ENCODE results near the gene PHYKPL.

DNA sequence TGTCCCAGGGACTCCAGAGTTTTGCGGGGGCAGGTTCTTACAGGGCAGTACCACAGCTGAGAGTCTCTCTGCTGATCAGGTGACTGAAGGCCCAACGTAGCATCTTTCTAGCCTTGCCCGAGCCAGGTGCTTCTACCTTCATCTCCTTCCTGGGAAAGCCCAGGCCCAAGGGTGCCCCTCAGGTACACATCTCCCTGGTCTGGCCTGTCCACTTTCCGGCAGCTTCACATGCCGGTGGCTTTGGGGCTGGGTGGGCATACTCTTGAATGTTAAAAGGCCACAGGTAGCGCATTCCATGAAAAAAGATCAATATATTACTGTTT is 5.7 kb upstream of the PHYKPL start:
- TF ChIP-seq, protein P1, sequence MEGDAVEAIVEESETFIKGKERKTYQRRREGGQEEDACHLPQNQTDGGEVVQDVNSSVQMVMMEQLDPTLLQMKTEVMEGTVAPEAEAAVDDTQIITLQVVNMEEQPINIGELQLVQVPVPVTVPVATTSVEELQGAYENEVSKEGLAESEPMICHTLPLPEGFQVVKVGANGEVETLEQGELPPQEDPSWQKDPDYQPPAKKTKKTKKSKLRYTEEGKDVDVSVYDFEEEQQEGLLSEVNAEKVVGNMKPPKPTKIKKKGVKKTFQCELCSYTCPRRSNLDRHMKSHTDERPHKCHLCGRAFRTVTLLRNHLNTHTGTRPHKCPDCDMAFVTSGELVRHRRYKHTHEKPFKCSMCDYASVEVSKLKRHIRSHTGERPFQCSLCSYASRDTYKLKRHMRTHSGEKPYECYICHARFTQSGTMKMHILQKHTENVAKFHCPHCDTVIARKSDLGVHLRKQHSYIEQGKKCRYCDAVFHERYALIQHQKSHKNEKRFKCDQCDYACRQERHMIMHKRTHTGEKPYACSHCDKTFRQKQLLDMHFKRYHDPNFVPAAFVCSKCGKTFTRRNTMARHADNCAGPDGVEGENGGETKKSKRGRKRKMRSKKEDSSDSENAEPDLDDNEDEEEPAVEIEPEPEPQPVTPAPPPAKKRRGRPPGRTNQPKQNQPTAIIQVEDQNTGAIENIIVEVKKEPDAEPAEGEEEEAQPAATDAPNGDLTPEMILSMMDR (IDR thresholded peaks at IDR 0.05; ENCODE audit: poor library complexity, severe bottlenecking) = no peak
- no peak for TF ChIP-seq TAF1 (IDR thresholded peaks at IDR 0.05; ENCODE audit: low read depth)
- TF ChIP-seq MXI1 (conservative IDR thresholded peaks at IDR 0.05; ENCODE audit: poor library complexity, severe bottlenecking) = no peak
- TF ChIP-seq EP300 (conservative IDR thresholded peaks at IDR 0.05; ENCODE audit: poor library complexity, severe bottlenecking) = no peak

Measured in neural cell (in vitro differentiated cells).